GM19395 (cell line): Measurements from ENCODE around the gene FAM131A.
"Not testable (repeated sequence)": the region's sequence is repeated elsewhere in the genome, so short reads cannot be mapped to it uniquely, and the experiment has no call there.

Experiments
- ATAC-seq: cut with Tn5 transposase; IDR thresholded peaks from one replicate; pipeline ENCODE4 v1.9.1; 2021; ENCODE audit warnings: mild to moderate bottlenecking, moderate library complexity; ENCODE audit not compliant: unreplicated experiment

The FAM131A gene

DNA sequence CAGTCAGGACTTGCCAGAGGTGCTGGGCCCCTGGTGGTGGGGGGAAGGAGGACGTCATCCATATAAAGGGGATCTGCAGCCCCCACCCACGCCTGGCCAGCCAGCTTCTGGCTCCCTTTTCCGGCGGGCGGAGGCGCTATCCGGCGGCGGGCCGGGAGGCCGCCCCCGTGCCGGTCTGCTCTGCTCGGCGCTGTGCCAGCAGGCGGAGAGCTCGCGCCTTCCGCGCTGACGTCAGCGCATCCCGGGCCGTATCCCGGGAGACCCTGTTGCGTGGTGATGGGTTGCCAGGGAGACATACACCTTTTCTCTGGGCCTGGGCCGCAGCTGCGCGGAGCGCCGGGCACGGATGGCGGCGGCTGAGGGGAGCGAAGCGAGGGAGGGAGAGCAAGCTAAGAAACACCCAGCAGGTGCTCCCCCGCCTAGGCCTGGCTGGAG, 1.1 kb downstream of the FAM131A start:
- no peak for ATAC-seq

DNA sequence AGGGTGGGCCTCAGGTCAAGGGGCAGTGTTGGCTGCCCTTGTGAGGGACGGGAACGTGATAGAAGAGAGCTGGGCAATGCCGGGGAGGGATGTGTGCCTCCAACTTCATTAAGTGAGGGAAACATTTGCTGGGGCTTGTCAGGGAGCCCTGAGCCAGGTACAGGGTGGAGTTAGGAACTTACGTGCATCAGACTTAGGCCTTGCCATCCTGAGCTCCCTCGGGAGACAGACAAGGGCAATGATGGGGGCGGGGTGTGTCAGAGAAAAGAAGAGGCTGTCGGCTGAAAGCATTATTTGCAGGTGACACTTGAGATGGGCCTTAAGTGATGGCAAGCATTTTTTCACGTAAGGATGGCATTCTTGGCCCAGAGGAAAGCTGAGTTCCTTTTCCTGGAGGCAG, 1.6 kb downstream of the FAM131A start:
- no peak for ATAC-seq

DNA sequence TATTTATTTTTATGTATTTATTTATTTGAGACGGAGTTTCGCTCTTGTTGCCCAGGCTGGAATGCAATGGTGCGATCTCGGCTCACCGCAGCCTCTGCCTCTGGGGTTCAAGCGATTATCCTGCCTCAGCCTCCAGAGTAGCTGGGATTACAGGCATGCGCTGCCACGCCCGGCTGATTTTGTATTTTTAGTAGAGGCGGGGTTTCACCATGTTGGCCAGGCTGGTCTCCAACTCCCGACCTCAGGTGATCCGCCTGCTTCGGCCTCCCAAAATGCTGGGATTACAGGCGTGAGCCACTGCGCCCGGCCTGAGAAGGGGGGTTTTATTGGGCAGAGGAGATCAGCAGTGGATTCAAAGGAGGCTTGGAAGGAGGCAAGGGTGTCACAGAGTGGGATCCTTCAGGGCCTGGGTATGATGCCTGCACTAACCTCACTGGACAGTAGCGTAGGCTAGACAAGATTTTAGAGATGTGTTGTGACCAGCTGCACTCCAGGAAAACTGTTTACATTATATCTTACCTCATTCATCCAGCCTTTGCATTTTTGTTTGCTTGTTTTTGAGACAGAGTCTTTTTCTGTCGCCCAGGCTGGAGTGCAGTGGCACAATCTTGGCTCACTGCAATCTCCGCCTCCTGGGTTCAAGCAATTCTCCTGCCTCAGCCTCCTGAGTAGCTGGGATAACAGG, 2.2 kb downstream of the FAM131A start:
- ATAC-seq: not testable (repeated sequence)

DNA sequence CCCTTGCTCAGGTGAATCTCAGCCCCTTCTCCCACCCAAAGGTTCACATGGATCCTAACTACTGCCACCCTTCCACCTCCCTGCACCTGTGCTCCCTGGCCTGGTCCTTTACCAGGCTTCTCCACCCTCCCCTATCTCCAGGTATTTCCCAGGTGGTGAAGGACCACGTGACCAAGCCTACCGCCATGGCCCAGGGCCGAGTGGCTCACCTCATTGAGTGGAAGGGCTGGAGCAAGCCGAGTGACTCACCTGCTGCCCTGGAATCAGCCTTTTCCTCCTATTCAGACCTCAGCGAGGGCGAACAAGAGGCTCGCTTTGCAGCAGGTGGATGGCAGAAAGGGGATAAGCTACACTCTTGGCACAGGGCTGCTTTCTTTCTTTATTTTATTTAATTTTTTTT, 4.5 kb downstream of the FAM131A start:
- no peak for ATAC-seq

DNA sequence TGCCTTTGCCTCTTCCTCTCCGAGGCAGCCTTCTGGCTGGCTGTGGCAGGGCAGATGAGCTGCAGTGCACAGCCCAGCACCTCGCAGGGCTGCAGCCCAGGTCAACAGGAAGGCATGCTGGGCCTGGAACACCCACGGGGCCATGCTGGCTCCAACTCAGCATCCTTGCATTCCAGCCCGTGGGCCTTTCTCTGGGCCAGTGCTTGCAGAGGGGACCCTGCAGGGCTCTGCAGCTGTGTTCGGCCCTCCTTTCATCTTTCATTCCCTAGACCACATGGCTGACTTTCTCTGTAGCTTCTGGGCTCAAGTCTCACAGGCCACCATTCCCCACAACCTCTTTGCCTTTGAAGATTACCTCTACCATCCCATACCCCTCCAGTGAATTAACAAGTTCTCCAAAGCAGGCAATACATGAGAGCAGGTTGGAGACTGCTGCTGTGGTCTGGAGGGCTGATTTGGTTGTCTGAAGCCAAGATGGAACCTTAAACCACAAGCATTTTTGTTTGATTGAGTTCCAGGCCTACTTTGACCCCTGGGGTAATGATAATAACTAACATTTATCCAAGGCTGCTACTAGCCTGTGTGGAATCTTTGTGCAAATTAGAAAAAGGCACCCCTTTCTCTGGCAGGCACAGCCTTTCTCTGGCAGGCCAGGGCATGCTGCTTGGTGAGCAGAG, 5.9 kb downstream of the FAM131A start:
- ATAC-seq: no peak

DNA sequence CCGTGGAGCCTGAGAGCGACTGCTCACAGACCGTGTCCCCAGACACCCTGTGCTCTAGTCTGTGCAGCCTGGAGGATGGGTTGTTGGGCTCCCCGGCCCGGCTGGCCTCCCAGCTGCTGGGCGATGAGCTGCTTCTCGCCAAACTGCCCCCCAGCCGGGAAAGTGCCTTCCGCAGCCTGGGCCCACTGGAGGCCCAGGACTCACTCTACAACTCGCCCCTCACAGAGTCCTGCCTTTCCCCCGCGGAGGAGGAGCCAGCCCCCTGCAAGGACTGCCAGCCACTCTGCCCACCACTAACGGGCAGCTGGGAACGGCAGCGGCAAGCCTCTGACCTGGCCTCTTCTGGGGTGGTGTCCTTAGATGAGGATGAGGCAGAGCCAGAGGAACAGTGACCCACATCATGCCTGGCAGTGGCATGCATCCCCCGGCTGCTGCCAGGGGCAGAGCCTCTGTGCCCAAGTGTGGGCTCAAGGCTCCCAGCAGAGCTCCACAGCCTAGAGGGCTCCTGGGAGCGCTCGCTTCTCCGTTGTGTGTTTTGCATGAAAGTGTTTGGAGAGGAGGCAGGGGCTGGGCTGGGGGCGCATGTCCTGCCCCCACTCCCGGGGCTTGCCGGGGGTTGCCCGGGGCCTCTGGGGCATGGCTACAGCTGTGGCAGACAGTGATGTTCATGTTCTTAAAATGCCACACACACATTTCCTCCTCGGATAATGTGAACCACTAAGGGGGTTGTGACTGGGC, 7.3 kb downstream of the FAM131A start:
- no peak for ATAC-seq

DNA sequence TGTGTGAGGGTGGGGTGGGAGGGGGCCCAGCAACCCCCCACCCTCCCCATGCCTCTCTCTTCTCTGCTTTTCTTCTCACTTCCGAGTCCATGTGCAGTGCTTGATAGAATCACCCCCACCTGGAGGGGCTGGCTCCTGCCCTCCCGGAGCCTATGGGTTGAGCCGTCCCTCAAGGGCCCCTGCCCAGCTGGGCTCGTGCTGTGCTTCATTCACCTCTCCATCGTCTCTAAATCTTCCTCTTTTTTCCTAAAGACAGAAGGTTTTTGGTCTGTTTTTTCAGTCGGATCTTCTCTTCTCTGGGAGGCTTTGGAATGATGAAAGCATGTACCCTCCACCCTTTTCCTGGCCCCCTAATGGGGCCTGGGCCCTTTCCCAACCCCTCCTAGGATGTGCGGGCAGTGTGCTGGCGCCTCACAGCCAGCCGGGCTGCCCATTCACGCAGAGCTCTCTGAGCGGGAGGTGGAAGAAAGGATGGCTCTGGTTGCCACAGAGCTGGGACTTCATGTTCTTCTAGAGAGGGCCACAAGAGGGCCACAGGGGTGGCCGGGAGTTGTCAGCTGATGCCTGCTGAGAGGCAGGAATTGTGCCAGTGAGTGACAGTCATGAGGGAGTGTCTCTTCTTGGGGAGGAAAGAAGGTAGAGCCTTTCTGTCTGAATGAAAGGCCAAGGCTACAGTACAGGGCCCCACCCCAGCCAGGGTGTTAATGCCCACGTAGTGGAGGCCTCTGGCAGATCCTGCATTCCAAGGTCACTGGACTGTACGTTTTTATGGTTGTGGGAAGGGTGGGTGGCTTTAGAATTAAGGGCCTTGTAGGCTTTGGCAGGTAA, 8.1 kb downstream of the FAM131A start:
- ATAC-seq: no peak

DNA sequence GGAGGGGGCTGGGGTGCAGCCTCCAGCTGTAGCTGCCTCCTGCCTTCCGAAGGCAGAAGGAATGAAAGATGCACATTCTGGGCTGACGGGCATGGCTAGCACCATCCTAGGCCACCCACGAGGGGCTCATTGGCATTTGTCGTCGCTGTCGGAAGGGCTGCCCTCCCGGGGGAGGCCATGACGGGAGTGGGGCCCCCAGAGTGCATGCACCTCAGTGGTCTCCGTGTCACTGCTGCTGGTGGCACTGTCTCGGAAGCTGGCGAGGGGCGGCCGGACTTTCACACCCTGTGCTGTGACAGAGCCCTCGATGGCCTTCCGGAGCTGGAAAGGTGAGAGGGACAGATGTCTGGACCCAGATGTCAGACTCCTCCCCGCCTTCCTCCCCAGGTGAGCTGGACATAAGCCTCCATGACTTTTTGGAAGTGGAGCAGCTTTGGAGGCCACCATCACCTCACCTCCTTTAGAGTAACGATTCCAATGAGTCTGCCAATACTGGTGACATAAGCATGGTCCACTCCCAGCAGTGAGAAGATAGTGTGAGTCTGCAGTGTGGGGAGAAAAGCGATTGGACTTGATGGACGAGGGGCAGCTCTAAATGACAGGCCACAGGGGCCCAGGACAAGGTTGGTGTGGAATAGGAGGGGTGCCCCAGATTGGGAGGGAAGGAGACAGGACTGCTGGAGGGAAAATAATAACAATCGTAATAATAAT, 9.2 kb downstream of the FAM131A start:
- ATAC-seq: no peak

DNA sequence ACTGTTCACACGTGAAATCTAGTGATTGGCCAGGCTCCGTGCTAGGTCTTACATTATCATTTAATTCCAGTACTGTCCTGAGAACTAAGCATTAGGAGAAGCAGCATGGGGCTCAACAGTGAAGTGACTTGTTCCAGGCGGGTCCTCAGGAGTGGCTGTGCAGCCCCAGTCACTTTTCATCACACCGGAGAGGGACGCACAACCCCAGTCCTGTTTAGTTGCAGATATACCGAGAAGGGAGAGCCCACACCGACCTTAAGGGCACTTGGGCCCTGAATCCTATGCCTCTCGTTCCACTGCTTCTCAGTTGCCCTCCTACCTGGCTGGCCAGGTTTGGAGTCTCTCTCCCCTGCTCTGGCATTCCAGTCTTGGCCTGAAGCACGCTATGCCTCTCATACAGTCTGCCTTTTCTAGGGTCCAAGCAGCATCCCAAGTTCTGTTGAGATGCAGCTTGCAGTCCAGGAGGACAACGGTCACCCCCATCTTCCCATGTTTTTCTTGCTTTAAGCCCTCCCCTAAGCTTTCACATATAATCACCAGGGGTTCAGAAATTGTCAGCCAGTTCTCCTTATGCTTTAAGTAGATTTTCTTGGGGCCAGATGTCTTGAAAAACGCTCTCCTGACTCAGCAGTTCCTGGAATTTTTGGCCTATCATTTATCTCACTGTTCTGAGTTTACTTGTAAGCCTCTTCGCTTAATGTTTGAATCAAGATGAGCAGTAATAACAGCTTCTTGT, 10.1 kb downstream of the FAM131A start:
- ATAC-seq: no peak

DNA sequence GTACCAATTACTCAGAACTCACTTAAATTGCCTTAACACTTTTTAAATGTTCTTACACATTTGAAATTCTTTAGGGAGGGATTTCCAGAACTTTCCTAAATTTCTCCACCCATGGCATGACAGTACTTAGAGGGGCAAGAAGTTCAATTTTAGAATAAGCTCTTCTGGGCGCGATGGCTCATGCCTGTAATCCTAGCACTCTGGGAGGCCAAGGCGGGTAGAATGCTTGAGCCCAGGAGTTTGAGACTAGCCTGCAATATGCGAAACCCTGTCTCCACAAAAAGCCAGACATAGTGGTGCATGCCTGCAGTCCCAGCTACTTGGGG, 10.6 kb downstream of the FAM131A start:
- no peak for ATAC-seq

DNA sequence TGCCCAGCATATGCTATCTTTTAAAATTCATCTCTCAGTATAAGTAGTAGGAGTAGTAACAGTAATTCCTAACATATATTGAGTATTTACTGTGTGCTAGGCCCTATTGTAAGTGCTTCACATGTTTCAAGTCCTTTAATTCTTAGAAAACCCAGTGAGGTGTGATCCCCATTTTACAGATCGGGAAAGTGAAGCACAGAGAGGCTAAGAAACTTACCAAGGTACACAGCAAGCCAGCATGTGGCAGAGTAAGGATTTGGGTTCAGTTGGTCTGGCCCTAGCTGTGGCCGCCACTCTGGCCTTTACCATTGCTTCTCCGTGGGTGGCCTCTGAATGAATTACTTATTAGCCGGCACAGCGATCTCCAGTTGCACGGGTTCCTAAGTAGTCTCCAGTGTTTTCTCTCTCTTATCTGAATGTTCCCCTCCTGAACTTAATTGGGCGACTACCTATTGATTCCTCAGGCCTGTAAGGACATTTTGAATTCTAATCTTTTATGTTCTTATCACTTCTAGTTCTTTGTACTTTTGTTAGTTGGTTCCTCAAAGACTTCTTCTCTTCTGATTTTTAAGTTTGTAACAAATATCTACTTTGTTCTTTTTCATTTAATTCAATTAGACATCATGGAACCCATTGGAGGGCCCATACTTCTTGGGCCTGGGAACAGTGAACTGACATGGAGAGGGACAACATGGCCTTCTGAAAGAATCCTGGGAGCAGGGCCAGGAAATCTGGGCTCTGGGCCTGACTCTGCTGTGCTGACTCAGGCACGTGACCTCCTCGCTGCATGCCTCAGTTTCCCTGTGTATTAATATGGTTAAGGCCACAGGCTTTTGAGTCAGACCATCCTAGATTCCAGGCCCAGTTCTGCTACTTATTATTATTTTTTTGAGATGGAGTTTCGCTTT, 12.4 kb downstream of the FAM131A start:
- ATAC-seq: no peak

DNA sequence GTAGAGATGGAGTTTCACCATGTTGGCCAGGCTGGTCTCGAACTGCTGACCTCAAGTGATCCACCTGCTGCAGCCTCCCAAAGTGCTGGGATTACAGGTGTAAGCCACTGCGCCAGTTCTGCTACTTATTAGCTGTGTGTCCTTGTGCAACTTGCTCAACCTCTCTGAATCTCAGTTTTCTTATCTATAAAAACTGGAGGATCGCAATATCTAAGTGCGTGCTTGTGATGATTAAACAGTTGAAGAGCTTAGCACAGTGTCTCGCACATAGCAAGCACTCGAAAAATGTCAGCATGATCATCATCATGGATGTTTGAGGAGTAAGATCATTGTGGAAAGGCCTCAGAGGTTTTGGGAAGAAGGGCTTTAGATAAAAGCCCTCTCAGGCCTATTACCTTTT, 13.2 kb downstream of the FAM131A start:
- ATAC-seq: no peak

DNA sequence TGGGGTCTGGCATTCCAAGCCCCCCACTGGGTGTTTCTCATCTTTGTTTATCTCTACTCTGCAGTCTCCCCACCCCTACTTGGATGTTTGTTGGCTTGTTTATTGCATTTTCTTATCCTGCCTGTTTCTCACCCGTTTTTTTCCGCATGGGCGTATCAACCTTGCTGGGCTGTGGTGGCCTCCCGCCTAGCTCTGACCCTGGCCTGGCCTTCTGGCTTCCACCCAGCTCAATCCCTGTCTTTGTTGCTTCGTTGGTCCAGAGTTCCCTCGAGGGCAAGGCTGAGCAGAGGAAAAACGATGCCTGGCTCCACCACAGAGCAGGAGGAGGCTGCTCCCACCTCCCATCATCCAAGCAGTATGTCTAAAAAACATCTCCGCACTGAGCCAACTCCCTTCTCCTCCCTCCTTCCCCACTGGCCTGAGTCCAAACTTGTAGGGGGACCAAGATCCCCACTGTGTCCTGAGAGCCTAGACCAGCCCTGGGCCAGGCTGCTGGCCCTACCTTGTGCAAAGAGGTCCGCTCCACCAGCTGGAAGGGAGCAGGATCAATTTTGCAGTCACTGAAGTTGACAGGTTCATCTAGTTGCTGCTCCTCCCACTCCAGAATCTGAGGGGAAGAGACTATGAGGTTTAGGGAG, 14.2 kb downstream of the FAM131A start:
- no peak for ATAC-seq

DNA sequence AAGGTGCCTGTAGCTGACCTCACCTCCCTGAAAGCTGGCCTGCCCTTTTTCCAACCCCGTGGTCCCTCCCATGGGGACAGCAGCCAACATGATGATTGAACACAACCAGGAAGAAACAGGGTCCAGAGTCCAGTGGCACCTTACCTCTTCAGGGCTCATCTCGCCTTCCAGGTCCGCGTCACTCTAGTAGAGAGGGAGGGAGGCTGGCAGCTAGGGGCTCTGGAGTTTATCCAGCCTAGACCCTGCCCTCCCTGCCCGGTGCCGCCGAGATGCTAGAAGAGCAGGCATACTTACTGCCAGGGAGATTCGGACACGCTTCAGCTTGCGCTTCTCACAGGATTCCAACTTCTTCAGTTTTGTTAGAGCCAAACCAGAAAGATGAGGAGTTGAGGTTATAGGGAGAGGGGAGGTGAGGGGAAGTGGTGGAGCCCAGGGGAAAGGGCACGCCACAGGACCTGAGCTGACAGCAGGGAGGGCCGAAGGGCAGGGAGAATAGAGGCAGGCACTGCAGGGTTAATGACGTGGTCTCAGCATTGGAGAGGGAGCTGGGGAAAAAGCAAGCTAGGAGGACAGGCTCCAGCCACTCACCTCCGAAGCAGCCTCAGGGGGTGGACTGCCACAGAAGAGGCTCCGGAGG, 14.9 kb downstream of the FAM131A start:
- ATAC-seq: no peak

DNA sequence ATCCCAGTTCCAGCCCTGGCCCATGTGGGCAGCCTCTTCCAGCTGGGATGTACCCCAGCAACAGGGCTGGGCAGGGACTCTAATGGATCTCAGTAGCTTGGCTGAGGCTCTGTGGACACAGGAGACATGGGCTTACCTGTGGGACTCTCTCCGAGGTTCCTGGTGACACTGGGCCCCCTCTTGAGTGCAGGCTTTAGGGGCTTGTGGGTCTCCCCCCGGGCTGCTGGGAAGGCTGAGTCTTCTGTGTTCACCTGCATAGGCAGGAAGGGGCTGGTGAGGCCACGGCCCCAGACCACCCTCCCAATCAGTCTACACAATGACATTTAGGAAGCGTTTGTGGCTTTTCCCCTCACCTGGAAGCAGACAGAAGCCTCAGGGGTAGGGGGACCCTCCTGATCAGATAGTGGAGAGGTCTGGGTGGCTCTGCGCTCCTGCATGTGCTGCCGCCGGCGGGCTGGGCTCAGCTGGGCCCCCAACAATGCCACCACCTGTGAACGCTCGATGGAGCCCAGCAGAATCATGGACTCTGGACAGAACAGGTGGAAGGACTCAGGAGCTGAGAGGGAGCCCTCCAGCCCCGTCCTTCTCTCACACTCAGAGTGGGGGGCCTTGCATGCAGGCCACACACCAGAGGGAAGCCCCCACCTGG, 15.6 kb downstream of the FAM131A start:
- no peak for ATAC-seq

DNA sequence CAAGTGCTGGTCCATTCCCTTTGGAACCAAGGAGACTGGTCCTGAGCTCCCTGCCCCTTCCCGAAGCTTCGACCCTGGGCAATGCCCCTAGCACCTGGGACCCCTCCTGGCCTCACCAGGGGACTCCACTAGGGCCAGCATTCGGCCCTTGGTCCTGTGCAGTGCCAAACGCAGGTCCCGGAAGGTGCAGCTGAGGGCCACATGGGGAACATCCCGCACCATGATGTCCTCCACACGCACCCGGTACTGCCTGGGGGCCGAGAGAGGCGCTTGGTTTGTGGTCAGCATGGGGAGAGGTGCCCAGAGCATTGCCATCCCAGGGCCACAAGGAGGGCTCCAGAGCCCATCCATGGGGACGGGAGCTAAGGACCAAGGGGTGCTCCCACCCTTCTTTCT, 16.1 kb downstream of the FAM131A start:
- no peak for ATAC-seq

DNA sequence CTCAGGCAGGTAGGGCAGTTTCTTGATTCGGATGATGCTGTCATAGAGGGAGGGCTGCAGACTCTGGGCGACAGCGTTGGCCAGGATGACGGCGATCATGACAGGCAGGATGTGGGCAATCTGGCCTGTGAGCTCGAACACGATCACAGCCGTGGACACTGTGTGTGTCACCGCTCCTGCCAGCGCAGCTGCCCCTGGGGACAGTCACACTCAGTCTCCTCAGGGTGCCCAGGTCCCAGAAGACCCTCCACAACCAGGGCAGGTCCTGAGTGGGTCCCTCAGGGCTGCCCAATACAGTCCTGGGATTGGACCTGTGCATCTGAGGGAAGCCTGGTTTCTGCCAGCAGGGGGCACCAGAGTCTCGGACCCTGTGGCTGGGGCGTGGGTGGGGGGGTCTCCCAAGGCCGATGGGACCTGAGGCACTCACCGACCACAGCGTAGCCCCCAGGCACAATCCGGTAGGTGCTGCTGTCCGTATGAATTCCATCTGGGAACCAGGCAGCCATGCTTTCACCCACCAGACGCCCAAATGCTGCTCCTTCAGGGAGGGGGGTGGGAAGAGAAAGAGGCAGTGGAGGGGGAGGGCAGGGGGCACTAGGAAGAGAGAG, 16.8 kb downstream of the FAM131A start:
- ATAC-seq: no peak
